ENCODE data around the gene WDR18.
A peak's percentile ranks its signal among the peaks of the same experiment; 100 is the strongest.

The WDR18 gene, protein sequence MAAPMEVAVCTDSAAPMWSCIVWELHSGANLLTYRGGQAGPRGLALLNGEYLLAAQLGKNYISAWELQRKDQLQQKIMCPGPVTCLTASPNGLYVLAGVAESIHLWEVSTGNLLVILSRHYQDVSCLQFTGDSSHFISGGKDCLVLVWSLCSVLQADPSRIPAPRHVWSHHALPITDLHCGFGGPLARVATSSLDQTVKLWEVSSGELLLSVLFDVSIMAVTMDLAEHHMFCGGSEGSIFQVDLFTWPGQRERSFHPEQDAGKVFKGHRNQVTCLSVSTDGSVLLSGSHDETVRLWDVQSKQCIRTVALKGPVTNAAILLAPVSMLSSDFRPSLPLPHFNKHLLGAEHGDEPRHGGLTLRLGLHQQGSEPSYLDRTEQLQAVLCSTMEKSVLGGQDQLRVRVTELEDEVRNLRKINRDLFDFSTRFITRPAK

DNA sequence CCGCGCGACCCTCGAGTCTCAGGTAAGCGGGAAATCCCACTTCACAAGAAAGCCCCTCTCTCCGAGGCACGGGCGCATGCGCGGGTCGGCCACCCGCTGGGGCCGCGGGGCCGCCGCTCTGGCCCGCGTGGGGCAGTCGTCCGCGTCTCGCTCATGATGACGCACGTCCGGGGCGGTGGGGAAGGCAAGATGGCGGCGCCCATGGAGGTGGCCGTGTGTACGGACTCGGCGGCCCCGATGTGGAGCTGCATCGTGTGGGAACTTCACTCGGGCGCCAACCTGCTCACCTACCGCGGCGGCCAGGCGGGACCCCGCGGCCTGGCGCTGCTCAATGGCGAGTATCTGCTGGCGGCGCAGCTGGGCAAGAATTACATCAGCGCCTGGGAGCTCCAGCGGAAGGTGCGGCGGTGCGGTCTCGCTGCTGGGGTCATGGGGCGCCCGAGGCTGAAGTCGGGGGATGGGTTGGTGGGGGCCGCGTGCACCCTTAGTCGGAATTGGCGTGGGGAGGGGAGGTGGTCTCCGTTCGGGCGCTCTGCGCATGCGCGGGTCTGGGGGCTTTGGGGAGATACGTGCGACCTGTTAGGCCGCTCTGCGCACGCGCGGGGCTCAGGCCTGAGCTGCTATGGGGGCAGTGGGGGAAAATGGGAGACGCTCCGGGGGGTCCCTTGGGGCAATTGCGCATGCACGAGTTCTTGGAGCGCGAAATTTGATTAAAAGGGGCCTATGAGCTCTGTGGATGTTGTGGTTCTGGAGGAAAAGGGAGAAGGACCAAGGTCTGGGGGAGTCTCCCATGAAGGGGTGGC is at the start of gene WDR18:
Gene WDR18 (plus strand): TSS at position 181 of the 803 bp plus-strand sequence. CDS start 9 bp downstream, at position 190.
- DNase-seq: peak; percentile 97

DNA sequence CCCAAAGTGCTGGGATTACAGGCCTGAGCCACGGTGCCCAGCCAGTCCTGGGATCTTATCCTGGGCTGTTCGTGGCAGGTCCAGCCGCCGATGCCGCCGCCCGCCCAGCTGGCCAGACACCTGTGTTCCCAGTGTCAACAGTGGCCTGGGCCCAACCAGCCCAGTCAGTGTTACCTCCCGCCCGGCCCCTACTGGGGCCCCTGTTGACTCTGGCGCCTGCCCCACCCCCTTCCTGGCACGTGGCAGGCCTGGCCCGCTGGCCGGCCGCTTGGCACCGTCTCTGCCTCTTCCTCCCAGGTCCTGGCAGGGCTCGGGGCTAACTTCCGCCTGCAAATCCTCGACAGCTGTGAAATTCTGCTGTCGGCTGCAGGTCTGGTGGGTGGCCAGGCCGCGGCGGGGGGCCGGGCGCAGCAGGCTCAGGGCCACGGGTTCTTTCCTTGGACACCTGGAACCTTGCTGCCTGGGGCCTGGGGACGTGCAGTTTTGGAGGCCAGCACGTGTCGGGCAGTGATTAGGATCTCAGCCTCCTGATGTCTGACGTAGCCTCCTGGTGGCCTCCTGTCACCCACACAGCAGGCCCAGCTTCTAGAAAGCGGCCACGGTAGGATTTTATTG is 49.2 kb upstream of the WDR18 start:
- peak; percentile 86 for DNase-seq

DNA sequence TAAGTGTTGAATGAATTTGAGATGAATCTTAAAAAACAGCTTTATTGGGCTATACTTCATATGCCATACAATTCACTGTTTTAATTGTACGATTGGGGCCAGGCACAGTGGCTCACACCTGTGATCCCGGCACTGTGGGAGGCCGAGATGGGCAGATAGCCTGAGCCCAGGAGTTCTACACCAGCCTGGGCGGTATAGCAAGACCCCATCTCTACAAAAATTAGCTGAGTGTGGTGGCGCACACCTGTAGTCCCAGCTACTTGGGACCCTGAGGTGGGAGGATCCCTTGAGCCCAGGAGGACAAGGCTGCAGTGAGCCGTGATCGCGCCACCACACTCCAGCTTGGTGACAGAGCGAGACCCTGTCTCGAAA is 48.0 kb upstream of the WDR18 start:
- no peak for DNase-seq

DNA sequence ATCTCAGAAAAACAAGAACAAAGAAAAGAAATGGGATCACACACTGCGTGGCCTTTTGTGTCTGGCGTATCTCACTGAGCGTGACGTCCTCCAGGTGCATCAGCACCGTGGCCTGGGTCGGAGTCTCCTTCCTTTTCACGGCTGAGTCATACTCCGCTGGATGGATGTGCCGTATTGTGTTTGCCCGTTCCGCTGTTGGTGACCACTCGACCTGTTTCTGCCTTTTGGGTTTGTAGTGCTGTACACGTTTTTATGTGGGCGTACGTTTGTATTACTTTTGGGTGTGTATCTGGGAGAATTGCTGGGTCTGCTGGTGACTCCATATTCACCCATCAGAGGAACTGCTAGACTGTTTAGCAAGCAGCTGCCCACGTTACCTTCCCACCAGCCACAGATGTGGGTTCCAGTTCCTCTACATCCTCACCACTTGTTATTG is 46.9 kb upstream of the WDR18 start:
- peak; percentile 51 for DNase-seq

DNA sequence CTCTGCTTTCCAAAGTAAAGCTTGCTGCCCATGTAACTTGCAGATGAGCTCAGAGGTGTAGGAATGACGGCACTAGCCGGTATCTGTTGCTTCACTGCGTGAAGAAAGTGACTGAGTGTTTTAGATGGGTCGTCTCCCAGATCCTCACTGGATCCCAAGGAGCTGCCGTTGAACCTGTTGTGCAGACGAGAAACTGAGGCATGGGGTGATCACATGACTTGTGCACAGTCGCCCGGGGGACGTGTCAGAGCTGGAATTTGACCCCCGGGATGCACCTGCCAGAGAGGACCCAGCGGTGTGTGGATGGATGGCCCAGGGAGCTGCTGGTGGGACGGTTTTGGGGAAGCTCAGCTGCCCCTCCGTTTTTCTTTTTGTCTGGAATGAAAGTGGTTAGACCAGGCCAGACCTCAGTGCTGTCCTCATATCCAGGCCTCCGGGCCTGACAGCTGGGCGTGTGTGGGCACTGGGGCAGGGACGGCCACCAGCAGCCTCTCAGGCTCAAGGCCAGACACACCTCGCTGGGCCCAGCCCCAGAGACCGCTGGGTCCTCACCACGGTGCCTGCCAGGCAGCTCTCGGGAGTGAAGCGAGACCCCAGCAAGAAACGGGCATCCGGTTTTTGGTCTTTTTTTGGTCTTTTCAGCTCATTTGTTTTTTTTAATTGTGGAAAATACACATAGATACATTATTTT is 45.8 kb upstream of the WDR18 start:
- no peak for DNase-seq

DNA sequence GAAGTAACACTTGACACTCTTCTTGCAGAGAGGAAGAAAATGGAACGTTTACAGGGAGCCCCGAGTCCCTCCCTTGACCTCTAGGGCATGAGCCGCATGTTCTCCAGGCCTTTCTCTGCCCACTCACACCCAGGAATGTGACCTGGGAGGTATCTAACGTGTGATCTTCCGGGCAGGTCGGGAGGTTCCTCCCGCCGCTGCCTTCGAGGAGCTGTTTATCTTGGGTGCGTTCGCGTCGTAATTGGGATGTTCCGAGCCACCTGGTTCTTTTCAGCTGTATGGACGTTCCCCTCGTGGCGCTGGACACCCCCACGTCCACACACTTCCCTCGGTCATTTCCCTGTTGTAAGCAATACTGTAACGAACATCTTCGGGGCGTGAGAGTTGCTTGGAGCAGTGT is 44.7 kb upstream of the WDR18 start:
- DNase-seq: no peak

DNA sequence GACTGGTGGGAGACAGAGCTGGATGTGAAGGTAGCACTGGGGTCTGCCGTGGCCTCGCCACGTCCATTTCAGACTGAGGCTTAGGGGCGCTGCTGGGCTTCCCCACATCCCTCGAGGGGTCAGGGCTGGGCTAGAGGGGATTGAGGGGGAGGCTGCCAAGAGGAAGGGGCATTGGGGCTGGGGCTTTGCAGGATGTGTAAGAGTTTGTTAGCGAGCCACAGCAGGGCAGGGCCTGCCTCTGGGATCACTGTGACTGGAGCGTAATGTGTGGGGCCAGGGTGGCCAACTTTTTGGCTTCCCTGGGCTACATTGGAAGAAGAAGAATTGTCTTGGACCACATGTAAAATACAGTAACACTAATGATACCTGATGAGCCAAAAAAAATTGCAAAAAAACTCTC is 44.2 kb upstream of the WDR18 start:
- DNase-seq: no peak

DNA sequence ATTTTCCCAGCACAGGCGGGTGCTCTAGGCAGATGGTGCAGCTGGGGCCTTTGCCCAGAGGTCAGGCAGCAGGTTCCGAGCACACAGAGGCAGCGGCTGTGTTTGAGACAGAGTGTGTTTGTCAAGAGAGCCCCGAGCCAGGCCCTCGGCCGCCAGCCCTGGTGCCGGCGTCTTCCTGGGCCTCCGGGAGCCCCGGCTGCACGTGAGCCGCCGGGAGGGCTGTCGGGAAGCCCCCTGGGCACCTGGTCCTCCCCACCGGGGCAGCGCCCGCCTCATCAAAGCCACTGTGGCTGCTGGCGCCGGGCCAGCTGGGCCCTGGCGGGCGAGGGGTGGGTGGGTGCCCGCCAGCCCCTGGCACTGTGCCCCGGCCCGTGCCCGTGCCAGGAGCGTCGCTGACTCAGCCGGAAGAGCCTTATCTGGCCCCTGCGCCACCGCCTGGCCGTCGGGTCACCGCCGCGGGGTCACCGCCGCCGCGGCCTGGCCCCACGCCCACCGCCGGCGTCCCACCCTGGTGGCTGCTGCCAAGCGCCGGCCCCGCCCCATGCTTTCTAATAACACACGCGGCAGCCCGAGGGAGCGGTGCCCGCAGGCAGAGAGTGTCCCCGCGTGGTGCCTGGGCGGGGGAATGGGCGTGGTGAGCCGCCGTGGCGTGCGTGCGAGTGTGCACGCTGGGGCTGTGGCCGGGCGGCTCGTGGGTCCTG is 43.4 kb upstream of the WDR18 start:
- DNase-seq: peak; percentile 97

DNA sequence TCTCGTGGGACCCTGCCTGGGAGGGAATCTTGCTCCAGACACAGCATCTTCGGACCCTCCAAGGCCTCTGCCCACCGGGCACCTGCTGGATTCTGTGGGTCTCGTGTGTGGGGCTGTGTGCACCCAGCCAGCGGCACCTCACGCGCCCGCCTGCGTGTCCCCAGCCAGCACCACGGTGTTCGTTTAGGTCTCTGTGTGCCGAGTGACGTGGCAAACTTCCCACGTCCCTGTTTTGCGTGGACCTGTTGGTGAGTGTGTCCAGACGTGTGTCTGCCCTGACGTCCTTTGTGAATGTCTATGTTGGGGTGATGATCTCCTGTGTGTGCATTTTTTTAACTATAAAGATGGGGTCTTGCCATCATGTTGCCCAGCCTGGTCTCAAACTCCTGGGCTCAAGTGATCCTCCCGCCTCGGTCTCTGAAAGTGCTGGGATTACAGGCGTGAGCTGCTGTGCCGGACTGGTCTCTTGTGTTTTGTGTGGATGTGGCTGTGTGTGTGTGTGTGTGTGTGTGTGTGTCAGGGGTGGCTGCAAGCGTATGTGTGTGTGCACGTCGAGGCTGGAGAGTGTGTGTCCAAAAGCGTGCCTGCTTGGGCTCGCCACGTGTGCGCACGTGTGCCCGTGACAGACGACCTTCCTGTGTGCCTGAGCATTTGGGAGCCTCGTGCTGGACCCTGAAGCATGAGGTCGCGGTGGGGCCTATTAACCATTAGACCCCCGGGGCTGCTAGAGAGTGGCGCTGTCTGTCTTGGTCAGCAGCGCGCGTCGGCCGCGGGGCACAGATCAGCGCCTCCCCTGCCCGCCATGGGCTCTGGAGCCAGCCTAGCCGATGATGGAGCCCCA is 42.6 kb upstream of the WDR18 start:
- DNase-seq: no peak

DNA sequence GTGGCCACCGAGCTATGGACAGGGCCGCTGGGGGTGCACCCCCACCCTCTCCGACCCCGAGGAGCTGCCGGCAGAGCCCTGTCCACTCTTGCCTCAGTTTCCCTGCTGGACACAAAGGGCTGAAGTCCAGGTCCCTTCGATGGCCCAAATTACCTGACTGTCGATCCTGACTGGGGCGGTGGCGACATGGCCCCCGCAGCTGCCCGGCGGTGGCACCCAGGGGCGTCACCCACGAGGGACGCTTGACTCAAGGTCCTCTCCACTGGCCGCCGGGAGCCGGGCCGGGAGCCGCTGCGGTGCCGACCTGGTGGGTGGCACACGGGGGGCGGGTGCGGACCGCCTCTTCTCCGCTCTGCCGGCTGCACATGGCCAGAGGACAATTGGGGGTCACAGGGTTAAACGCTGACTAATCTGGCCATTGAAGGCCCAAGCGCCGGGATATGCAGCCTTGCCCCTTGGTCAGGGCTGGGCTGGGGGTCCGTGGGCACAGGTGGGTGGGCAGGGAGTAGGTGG is 42.0 kb upstream of the WDR18 start:
- no peak for DNase-seq

DNA sequence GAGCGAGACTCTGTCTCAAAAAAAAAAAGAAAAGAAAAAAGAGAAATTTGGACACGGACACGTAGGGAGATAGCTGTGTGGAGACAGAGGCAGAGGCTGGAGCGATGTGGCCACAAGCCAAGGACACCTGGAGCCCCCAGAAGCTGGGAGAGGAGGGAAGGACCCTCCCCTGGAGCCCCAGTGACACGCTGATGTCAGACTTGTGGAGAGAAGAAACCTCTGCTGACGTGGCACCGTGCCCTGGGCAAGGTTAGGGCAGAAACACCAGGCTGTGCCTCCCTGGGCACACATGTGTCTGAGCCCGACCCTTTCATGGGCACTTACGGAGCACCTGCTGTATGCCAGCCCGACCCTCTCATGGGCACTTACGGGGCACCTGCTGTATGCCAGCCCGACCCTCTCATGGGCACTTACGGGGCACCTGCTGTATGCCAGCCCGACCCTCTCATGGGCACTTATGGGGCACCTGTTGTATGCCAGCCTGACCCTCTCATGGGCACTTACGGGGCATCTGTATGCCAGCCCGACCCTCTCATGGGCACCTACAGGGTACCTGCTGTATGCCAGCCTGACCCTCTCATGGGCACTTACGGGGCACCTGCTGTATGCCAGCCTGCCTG is 40.5 kb upstream of the WDR18 start:
- DNase-seq: no peak

DNA sequence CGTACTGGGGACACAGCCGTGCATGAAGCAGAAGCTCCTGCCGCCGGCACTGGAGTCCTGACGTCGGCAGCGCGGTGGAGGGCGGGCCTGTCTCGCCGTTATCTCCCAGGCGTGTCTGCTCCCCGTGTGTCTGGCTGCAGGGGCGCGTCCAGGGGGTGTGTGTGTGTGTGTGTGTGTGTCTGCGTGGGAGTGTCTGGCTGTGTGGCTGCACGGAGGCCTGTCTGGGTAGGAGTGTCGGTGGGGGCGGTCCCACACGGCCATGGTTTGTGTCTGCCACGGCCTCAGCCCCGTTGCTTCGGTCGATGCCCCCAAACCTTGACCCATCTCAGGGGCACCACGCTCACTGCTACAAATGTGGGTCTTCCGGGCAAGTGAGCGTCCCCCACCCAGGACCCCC is 40.0 kb upstream of the WDR18 start:
- peak; percentile 94 for DNase-seq

DNA sequence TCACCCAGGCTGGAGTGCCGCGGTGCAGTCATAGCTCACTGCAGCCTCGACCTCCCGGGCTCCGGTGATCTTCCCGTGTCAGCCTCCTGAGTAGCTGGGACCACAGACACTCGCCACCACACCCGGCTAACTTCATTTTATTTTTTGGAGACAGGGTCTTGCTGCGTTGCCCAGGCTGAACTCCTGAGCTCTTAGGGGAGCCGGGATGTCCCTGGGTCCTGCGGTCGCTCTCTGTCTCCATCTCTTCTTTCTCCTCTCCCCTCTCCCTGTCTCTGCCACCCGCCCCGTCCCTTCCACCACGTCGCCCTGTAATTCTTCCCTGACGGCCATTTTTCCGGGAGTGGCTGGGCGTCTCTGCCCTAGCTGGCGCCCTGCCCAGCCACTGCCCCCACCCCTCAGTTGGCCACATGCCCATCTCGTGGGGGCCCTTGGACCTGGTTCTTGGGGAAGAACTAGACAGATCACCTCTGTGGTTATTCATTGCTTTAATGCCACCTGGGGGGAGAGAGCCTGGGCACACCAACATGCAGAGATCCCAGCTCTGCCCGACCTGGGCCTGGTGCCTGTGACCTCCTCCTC is 39.4 kb upstream of the WDR18 start:
- DNase-seq: peak; percentile 56

DNA sequence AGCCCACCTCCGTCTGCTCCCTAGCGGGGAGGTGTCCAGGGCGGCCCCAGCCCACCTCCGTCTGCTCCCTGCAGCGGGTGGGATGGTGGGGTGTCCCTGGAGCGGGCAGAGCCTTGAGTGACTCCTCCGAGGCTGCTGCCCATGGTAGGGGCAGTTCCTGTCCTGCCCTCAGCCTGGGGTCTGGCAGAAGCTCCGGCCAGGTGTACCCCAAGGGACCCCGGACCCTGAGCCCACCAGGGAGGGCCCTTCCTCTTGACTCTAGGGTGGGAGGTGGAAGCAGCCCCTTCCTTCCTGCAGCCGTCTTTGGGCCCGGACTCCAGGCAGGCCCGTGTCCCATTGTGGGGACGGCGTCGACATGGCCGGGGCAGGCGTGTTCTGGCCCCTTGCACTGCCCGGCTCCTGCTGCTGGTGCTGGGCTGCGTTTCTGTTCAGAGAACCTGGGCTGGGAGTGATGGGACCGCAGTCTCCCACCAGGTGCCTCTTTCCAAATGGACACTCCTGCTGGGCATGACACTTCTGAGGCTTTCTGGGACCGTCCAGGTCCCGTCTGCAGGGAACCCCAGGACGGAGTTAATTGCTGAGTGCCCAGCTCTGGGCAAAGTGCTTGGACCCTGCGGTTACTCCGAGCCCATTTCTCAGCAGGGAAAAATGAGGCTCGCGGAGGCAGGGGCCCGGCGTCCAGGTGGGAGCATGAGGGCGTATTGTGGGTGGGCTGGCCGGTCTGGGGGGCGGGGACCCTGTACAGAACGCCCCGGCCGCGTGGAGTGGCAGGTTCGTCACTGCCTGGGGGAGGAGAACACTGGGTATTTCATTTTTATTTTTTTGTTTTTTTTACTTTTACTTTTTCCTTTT is 38.5 kb upstream of the WDR18 start:
- DNase-seq: no peak

DNA sequence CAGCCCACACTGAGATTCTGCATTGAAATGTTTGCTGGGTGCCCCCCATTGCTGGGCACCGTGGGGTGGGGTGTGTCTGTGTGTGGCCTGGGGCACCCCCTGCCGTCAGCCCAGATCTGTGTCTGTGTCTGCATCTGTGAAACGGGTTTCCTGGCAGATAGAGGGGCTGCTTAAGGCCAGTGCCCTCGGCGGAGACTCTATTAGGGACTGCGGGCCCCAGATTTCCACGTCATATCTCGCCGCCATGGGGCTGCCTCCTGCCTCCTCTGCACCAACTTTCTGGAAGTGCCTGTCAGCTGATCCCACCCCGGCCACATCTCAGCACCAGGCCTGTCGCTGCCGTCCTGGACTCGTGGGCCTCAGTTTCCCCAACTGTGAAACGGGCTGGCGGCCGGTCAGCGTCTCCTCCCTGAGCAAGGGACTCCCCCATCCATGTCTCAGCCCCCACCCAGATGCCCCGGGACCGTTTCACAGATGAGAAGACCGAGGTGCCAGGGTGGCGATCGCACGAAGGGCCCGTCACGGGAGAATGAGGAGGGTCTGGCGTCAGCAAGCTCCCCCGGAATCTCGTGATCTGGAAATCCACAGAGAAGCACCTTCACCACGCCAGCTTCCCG is 36.9 kb upstream of the WDR18 start:
- DNase-seq: no peak

DNA sequence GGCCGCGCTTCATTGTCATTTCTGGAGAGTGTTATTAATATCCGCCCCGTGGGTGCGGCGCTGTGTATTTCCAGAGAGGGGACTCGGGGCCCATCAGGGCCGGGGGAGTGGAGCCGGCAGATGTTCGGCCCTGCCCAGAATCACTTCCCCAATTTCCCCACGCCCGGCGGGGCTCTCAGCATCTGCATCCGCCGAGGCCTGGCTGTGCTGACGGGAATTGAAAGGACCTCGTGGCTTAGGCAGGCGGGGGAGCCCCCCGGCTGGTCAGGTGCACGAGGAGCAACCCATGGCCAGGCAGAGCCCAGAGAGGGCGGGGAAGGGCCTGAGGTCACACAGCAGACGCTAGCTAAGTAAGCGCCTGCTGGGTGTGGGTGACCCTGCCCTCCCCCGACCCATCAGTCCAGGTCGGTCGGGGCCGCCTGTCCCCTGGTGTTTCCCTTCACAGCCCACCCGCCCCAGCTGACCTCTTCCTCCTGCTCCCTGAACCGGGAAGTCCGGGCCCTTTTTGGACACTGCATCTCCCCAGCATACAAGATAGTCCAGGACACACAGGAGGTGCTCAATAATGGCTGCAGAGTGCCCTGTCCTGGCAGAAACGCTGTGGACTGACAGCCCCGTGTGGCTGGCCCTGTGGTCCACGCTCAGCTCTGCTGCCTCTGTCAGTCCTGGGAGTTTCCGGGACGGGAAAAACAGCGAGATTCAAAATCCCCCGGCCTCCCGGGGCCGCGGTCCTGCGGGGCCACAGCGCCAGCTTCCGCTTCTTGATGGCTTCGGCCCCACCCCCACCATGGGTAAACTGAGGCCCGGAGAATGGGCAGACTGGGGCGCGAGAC is 36.2 kb upstream of the WDR18 start:
- peak; percentile 89 for DNase-seq

DNA sequence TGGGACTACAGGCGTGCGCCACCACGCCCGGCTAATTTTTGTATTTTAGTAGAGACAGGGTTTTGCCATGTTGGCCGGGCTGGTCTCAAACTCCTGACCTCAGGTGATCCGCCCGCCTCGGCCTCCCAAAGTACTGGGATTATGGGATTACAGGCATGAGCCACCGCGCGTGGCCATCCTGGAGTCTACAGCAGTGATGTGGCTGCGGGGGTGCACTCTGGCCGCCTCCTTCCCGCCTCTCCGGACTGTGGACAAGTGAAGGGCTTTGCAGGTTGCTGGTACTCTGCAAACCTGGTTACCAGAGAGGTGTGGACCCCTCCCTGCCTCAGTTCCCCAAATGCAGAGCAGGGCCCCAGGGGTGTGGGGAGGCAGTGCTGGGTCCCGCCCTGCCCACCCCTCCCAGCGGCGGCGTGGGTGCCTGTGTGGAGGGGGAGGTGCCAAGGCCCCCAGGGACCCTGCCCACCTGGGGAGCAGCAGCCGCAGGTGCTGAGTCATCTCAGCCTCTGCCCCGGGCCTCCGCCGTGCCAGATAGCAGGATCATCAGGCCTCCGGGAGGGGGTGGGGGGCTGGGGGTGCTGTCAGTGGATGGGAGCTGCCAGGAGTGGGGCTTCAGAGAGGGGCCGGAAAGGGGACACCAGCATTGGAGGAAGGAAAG is 35.2 kb upstream of the WDR18 start:
- DNase-seq: no peak
